SK-N-MC (cell line): ENCODE measurements around the gene GGPS1.
A peak's percentile ranks its signal among the peaks of the same experiment; 100 is the strongest.

ENCODE experiments used
- DNase-seq: peaks from one replicate; pipeline ENCODE4 v3.0.0-alpha.2; 2011; ENCODE audit warnings: low read depth, low spot score
- H3K27ac ChIP-seq: fragments of 200-600 bp; sonication (generic); 2 replicates; pipeline ENCODE4 v1.5.1; 2016; ENCODE audit warnings: mixed run types
- H3K36me3 ChIP-seq: fragments of 200-600 bp; sonication (generic); 2 replicates; pipeline ENCODE4 v1.6.1; 2017; ENCODE audit warnings: antibody characterized with exemption, low read length, mixed read lengths; ENCODE audit not compliant: insufficient read depth
- H3K4me3 ChIP-seq: fragments of 200-600 bp; sonication (generic); 2 replicates; pipeline ENCODE4 v1.5.1; 2016
- H3K9ac ChIP-seq: fragments of 200-600 bp; sonication (generic); 2 replicates; pipeline ENCODE4 v1.8.0; 2017; ENCODE audit warnings: mixed run types, mixed read lengths; ENCODE audit not compliant: insufficient read length
- H3K9me3 ChIP-seq: fragments of 200-600 bp; sonication (generic); 2 replicates; pipeline ENCODE4 v1.6.1; 2017; ENCODE audit warnings: low read depth, mild to moderate bottlenecking, antibody characterized with exemption, low read length, moderate library complexity, mixed read lengths
- EZH2 ChIP-seq: fragments of 200-600 bp; sonication (generic); IDR thresholded peaks from one replicate; pipeline ENCODE4 v1.6.1; 2017; ENCODE audit warnings: antibody characterized with exemption
- FOXP2 ChIP-seq: optimal IDR thresholded peaks from 2 replicates; pipeline ENCODE3; 2011; ENCODE audit warnings: mild to moderate bottlenecking, moderate library complexity; ENCODE audit not compliant: insufficient read depth; ENCODE audit errors: extremely low read length, control extremely low read depth
- POLR2AphosphoS5 ChIP-seq: IDR thresholded peaks from 2 replicates; pipeline ENCODE4 v1.6.1; 2012; ENCODE audit warnings: mild to moderate bottlenecking, low read depth, low read length, borderline replicate concordance

Gene GGPS1

DNA sequence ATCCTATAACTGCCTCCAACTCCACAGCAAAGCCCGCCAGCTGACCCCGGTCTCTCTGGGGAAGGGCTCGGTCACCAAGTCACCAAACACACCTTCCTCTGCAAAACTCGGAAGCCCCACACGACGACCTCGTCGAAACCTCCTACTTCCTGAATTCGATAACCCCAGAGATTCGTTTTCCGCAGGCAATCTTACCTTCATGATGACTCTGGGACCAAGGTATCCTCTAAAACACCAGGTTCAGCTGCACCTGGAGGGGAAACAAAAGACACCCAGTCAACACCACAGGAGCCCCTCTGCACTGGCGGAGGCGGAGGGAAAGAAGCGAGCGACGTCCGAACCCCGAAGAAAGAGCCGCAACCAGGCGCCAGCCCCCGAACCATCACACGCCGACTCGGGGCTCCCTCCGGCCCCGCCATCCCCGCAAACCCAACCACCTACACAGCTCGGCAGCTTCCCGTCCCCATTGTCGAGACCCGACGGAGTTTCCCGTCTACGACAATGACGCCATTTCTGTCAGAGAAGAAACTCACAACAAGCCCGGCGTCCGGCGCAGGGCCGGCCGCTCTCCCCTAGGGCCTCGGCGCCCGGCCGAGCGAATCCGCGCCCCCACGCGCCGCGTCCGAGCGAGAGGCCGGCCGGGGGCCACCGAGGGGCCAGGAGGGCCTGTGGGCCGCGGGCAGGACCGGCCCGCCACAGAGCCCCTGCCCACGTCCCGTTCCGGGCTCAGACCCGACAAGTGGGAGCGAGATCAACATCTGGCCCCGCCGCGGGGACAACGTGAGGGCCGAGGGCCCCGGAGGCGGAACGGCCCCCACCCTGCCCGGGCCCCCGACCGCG, 1.4 kb upstream of the GGPS1 start:
- peaks cover 26% of the 10 kb centered on the region for H3K36me3 ChIP-seq
- peak overlapping the region; percentile 74 for H3K27ac ChIP-seq
- peak overlapping the region; percentile 79 for H3K4me3 ChIP-seq
- H3K9ac ChIP-seq = peak overlapping the region; percentile 94
- no peak for DNase-seq
- H3K9me3 ChIP-seq = no peaks in the 10 kb centered on the region
- TF ChIP-seq EZH2 (no peak), POLR2AphosphoS5 (no peak), FOXP2 (no peak)

DNA sequence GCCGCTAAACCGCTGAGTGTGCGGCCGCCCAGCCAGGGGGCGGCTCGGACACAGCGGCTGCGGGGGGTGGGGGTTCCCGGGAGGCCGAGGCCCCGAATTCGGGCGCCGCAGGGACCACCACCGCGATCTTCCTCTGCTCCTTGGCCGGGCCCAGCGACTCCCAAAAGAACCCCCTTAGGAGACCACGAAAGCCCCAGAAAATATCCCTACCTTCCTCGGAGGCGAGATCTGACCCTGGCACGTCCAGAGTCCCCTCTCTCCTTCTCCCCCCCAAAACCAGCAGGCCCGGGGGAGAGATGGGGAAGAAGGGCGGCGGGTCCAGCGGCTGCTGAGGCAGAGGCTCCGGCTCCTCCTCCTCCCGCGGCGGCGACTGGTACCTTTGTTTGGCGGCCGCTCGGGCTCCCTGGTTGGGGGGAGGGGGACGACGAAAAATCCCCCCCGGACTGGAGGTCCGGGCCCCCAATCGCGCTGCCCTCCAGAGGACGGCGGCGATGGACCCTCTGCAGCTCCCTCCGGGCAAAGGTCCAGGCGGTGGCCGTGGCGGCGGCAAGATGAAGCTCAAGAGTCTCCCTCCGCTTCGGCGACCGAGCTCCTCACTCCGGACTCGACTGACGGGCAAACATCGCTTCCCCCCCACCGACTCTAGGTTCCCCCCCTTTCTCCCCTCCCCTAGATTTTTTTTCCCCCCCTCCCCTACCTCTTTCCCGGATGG, 655 bp upstream of the GGPS1 start, which contains the start of gene ARID4B:
ARID4B (minus strand) TSS at position 621 of the 712 bp plus-strand sequence. CDS start 1,260 bp downstream, outside the sequence.
- H3K36me3 ChIP-seq = peaks cover 23% of the 10 kb centered on the region
- H3K4me3 ChIP-seq = peak within 1 kb of the TSS; percentile 98
- peak within 1 kb of the TSS; percentile 97 for H3K9ac ChIP-seq
- H3K27ac ChIP-seq = peak within 1 kb of the TSS; percentile 98
- DNase-seq = no peak
- H3K9me3 ChIP-seq = no peaks in the 10 kb centered on the region
- TF ChIP-seq FOXP2 (no peak), POLR2AphosphoS5 (peak; percentile 46; the same call in 1 of the 2 replicates)

DNA sequence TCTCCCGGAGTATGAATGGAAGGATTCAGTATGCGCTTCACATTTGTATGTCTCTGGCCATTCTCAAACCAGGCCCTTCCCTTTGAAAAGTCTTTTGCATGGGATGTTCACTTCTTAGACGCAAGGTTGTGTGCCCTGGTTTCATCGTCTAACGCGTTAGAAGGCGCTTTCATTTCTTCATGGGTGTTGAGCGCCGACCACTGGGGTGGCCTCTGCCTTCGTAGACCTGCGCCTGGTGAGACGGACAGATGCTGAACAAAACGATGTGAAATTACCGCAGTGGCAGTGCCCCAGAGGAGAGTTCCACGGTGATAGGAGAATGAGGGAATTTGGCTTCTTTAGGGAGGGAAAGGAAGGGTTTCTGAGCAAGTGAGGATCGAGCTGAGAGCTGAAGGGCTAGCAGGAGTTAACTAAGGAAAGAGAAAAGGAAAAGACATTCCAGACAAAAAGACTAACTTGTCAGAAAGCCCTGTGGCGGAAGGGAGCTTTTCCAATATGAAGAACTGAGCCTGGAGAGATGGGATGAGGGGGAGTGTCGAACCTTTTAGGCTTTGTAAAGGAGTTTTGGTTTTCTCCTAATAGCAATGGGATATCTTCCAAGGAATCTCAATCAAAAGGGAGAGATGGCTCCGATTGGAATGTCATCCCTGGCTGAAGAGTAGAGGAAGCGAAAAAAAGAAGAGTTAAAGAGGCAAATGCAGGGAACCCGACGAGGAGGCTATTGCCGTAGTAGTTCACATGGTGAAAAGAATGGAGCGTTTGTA, 951 bp downstream of the GGPS1 start:
- H3K9me3 ChIP-seq = no peaks in the 10 kb centered on the region
- peak overlapping the region; percentile 98 for H3K4me3 ChIP-seq
- peak overlapping the region; percentile 97 for H3K9ac ChIP-seq
- H3K27ac ChIP-seq = peak overlapping the region; percentile 98
- H3K36me3 ChIP-seq = peaks cover 19% of the 10 kb centered on the region
- TF ChIP-seq POLR2AphosphoS5 = no peak
- no peak for TF ChIP-seq FOXP2
- no peak for TF ChIP-seq EZH2
- DNase-seq = no peak

DNA sequence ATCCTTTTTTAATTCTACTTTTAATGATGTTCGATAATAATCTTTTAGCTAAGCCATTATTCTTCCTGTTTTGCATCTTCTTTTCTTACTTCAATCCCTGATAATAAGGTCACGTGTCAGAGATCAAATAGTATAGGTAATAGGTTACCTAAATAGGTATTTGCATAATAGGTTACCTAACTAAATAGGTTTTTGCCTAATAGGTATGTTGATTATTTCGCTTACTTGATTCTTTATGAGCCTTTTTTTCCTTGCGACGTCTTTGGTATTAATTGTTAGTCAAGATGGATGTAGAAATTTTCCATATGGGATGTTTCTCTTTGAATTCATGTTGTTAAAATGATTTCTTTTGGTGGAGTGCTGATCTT, 2.5 kb downstream of the GGPS1 start:
- no peaks in the 10 kb centered on the region for H3K9me3 ChIP-seq
- H3K27ac ChIP-seq = no peak overlapping the region
- TF ChIP-seq POLR2AphosphoS5 (no peak), EZH2 (no peak), FOXP2 (no peak)
- H3K9ac ChIP-seq = peak overlapping the region; percentile 61
- H3K4me3 ChIP-seq = peak overlapping the region; percentile 98
- DNase-seq = no peak
- H3K36me3 ChIP-seq = peaks cover 31% of the 10 kb centered on the region

DNA sequence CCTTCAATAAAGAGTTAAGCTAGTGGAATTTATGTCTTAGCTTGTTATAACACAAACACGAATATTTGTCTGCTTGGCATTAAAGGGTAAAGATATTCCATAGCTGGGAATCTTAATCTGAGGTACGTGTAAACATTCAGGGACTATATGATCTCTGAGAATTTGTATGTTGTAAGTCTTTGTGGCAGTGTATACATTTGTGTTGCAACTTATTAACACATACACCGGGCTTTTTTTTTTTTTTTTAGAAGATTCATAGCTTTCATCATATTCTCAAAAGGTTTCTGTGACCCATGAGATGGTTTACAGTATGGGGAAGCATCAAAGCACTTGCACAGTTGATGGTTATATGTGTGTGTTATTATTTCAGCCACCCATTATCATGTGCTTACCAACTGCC, 3.0 kb downstream of the GGPS1 start:
- TF ChIP-seq EZH2 (no peak), FOXP2 (no peak), POLR2AphosphoS5 (no peak)
- H3K9ac ChIP-seq = peak overlapping the region; percentile 61
- DNase-seq = no peak
- no peak overlapping the region for H3K27ac ChIP-seq
- peaks cover 26% of the 10 kb centered on the region for H3K36me3 ChIP-seq
- H3K4me3 ChIP-seq = peak overlapping the region; percentile 98
- no peaks in the 10 kb centered on the region for H3K9me3 ChIP-seq

DNA sequence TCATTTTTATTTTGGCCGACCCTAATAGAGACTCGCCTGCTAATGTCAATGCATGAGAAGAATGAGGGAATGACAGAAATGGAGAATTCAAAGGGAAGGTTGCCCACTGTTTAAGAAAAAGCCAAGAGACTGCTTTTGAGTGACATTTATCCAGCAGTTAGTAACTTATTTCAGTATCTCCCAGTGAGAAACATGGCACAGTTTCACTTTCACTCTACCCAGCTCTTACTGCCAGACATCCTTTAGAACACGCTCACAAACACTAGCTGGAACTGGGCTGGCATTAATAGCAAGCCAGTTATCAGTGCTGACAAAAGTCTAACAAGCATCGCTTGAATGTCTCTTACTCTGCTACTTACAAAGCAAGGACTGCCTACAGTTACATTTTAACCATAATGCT, 8.5 kb downstream of the GGPS1 start:
- no peak overlapping the region for H3K27ac ChIP-seq
- no peak for DNase-seq
- no peaks in the 10 kb centered on the region for H3K9me3 ChIP-seq
- H3K4me3 ChIP-seq = no peak overlapping the region
- H3K36me3 ChIP-seq = peaks cover 40% of the 10 kb centered on the region
- no peak overlapping the region for H3K9ac ChIP-seq
- TF ChIP-seq POLR2AphosphoS5 = no peak
- no peak for TF ChIP-seq FOXP2
- TF ChIP-seq EZH2 = no peak

DNA sequence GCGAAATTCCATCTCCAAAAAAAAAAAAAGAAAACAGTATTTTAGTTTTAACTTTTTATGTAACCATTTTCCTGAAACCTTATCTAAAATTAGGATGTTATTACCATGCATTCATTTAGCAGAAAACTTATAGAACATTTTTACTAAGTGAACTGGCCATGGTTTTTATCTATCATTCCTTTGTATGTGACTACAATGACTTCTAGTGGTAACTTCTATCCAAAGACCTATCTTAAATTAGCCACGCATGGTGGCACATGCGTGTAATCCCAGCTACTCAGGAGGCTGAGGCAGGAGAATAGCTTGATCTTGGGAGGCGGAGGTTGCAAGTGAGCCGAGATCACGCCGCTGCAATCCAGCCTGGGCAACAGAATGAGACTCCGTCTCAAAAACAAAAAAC, 11.4 kb downstream of the GGPS1 start:
- Histone ChIP-seq H3K36me3 (peaks cover 42% of the 10 kb centered on the region), H3K4me3 (no peak overlapping the region), H3K9me3 (no peaks in the 10 kb centered on the region), H3K27ac (no peak overlapping the region), H3K9ac (no peak overlapping the region)
- DNase-seq = no peak
- TF ChIP-seq EZH2 (no peak), POLR2AphosphoS5 (no peak), FOXP2 (no peak)

DNA sequence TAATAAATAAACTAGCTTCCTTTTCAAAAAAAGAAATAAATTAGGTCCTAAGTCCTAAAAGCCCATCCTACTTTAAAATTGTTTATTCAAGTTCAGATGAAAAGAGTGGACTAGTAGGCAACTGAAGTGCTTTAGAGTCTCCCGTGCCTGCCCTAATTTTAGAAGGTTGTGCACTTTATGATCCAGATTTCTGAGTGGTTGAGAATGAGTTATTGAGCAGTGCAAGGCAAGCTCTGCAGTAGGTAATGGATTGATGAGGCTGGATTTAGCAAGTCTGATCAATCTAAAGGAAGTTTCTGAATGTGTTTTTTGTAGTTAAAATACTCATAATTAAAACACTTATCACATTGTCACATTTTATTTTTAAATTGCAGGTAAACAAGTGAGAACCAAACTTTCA, 13.0 kb downstream of the GGPS1 start:
- TF ChIP-seq FOXP2 (no peak), POLR2AphosphoS5 (no peak), EZH2 (no peak)
- H3K9ac ChIP-seq = no peak overlapping the region
- no peak overlapping the region for H3K4me3 ChIP-seq
- H3K36me3 ChIP-seq = peaks cover 30% of the 10 kb centered on the region
- no peaks in the 10 kb centered on the region for H3K9me3 ChIP-seq
- H3K27ac ChIP-seq = no peak overlapping the region
- DNase-seq = no peak
